IMR-90 (cell line): ENCODE measurements around the gene KATNB1.

ENCODE experiments used
- CEBPB ChIP-seq: IDR thresholded peaks from 2 replicates; pipeline ENCODE4 v1.6.1; 2012; ENCODE audit warnings: low read depth, low read length, improper control_type of control experiment
- CHD1 ChIP-seq: IDR thresholded peaks from 2 replicates; pipeline ENCODE4 v1.6.1; 2012; ENCODE audit warnings: low read depth, low read length, improper control_type of control experiment
- CTCF ChIP-seq: conservative IDR thresholded peaks from 2 replicates; pipeline ENCODE4 v1.5.1; 2012; ENCODE audit warnings: mild to moderate bottlenecking, low read depth, low read length, improper control_type of control experiment
- ELK1 ChIP-seq: fragments of 150-350 bp; IDR thresholded peaks from 2 replicates; pipeline ENCODE4 v1.6.1; 2016; ENCODE audit warnings: low read depth, mild to moderate bottlenecking, low read length, moderate library complexity, borderline replicate concordance
- MAFK ChIP-seq: IDR thresholded peaks from 2 replicates; pipeline ENCODE4 v1.6.1; 2012; ENCODE audit warnings: low read depth, low read length, improper control_type of control experiment
- MAZ ChIP-seq: IDR thresholded peaks from 2 replicates; pipeline ENCODE4 v1.6.1; 2012; ENCODE audit warnings: low read depth, mild to moderate bottlenecking, low read length, improper control_type of control experiment, moderate library complexity, borderline replicate concordance
- MXI1 ChIP-seq: IDR thresholded peaks from 2 replicates; pipeline ENCODE4 v1.6.1; 2012; ENCODE audit warnings: low read depth, mild to moderate bottlenecking, low read length, moderate library complexity, borderline replicate concordance
- POLR2A ChIP-seq: IDR thresholded peaks from 2 replicates; pipeline ENCODE4 v1.6.1; 2012; ENCODE audit warnings: mild to moderate bottlenecking, low read depth, low read length
- RCOR1 ChIP-seq: IDR thresholded peaks from 2 replicates; pipeline ENCODE4 v1.6.1; 2012; ENCODE audit warnings: mild to moderate bottlenecking, low read length, improper control_type of control experiment; ENCODE audit not compliant: insufficient replicate concordance
- SMC3 ChIP-seq: fragments of 150-350 bp; IDR thresholded peaks from 2 replicates; pipeline ENCODE4 v1.6.1; 2016; ENCODE audit warnings: low read depth, mild to moderate bottlenecking, antibody characterized with exemption, low read length, moderate library complexity
- USF2 ChIP-seq: fragments of 150-350 bp; IDR thresholded peaks from 2 replicates; pipeline ENCODE4 v1.6.1; 2017; ENCODE audit warnings: mild to moderate bottlenecking, antibody characterized with exemption, low read length, low read depth

GRCh38 chr16:57785385-57785784 lies 49.8 kb downstream of the KATNB1 start:
- TF ChIP-seq USF2: no peak
- no peak for TF ChIP-seq CTCF
- TF ChIP-seq SMC3: no peak
- TF ChIP-seq MXI1: no peak
- TF ChIP-seq MAFK: no peak
- no peak for TF ChIP-seq POLR2A
- TF ChIP-seq CHD1: no peak
- no peak for TF ChIP-seq CEBPB
- no peak for TF ChIP-seq MAZ
- TF ChIP-seq ELK1: no peak
- no peak for TF ChIP-seq RCOR1
